NB4 (cell line): ENCODE data around the gene NALCN.

Experiments used
- CTCF ChIP-seq: IDR thresholded peaks from one replicate; pipeline ENCODE4 v1.5.1; 2012; ENCODE audit warnings: low read depth, low read length
- POLR2A ChIP-seq: IDR thresholded peaks from 2 replicates; pipeline ENCODE4 v1.6.1; 2011; ENCODE audit warnings: mild to moderate bottlenecking; ENCODE audit not compliant: insufficient read length; ENCODE audit errors: extremely low read depth

- TF ChIP-seq POLR2A (no peak), CTCF (no peak)
Observed at GRCh38 chr13:101393140-101393539, 23.2 kb downstream of the NALCN start.
